GM12891 (cell line): Measurements from ENCODE around the gene CPXM1.

Source experiments
- POLR2A ChIP-seq: IDR thresholded peaks from 2 replicates; pipeline ENCODE4 v1.6.1; 2011; ENCODE audit warnings: low read depth, low read length, control low read depth
- POLR2AphosphoS5 ChIP-seq: IDR thresholded peaks from 2 replicates; pipeline ENCODE4 v1.6.1; 2011; ENCODE audit warnings: low read depth, low read length, control low read depth
- POU2F2 ChIP-seq: IDR thresholded peaks from 2 replicates; pipeline ENCODE4 v1.6.1; 2011; ENCODE audit warnings: low read depth, mild to moderate bottlenecking, control low read depth, low read length, moderate library complexity
- SPI1 ChIP-seq: IDR thresholded peaks from 2 replicates; pipeline ENCODE4 v1.6.1; 2011; ENCODE audit warnings: low read depth, low read length, control low read depth
- TAF1 ChIP-seq: IDR thresholded peaks from 2 replicates; pipeline ENCODE4 v1.6.1; 2011; ENCODE audit warnings: low read depth, low read length, control low read depth

GRCh38 chr20:2829376-2829775 lies 28.9 kb upstream of the CPXM1 start:
- TF ChIP-seq TAF1 (no peak), POLR2AphosphoS5 (no peak), POLR2A (no peak), SPI1 (no peak), POU2F2 (no peak)
